ENCODE results near the gene ACSF3.

ACSF3 gene

GRCh38 chr16:89055894-89056555 lies 37.6 kb upstream of the ACSF3 start:
- no peak overlapping the region for H3K4me3 ChIP-seq (ENCODE audit: low read depth, low read length)
- no peak for TF ChIP-seq CTCF (IDR thresholded peaks at IDR 0.05; ENCODE audit: low read depth, low read length)

GRCh38 chr16:89056592-89056991 lies 37.1 kb upstream of the ACSF3 start:
- TF ChIP-seq CTCF (IDR thresholded peaks at IDR 0.05; ENCODE audit: low read depth, low read length) = no peak

GRCh38 chr16:89057738-89058137 lies 35.9 kb upstream of the ACSF3 start:
- no peak for TF ChIP-seq CTCF (IDR thresholded peaks at IDR 0.05; ENCODE audit: low read depth, low read length)
- H3K4me3 ChIP-seq (ENCODE audit: low read depth, low read length) = no peak overlapping the region

More at GRCh38 chr16:89056592-89056991, 37.1 kb upstream of the ACSF3 start:
- H3K4me3 ChIP-seq (ENCODE audit: low read depth, low read length) = no peak overlapping the region

GRCh38 chr16:89058812-89059211 lies 34.8 kb upstream of the ACSF3 start:
- TF ChIP-seq CTCF (IDR thresholded peaks at IDR 0.05; ENCODE audit: low read depth, low read length) = no peak
- H3K4me3 ChIP-seq (ENCODE audit: low read depth, low read length) = no peak overlapping the region

- H3K4me3 ChIP-seq (ENCODE audit: low read depth, low read length) = no peak overlapping the region
Measured at GRCh38 chr16:89060207-89060794, 33.4 kb upstream of the ACSF3 start.

GRCh38 chr16:89061086-89061485 lies 32.6 kb upstream of the ACSF3 start:
- no peak for TF ChIP-seq CTCF (IDR thresholded peaks at IDR 0.05; ENCODE audit: low read depth, low read length)
- H3K4me3 ChIP-seq (ENCODE audit: low read depth, low read length) = no peak overlapping the region

More at GRCh38 chr16:89060207-89060794, 33.4 kb upstream of the ACSF3 start:
- no peak for TF ChIP-seq CTCF (IDR thresholded peaks at IDR 0.05; ENCODE audit: low read depth, low read length)

GRCh38 chr16:89061590-89062380 lies 31.9 kb upstream of the ACSF3 start:
- H3K4me3 ChIP-seq (ENCODE audit: low read depth, low read length) = no peak overlapping the region
- no peak for TF ChIP-seq CTCF (IDR thresholded peaks at IDR 0.05; ENCODE audit: low read depth, low read length)
